ENCODE results near the gene DCDC2. TPM values are rescaled to one million over a fixed set of nuclear protein-coding genes. Genes with fewer than 3 reads are reported as not detected.
"Not testable (repeated sequence)": the region's sequence is repeated elsewhere in the genome, so short reads cannot be mapped to it uniquely, and the experiment has no call there.

DCDC2 gene
- total RNA-seq, 6 experiments from 2014 or later: not detected

- peaks cover 3% of the 10 kb centered on the region for H3K27me3 Mint-ChIP-seq (ENCODE audit: insufficient read depth)
- no peak overlapping the region for H3K4me3 Mint-ChIP-seq
- DNase-seq: no peak
- no peak for TF ChIP-seq CTCF (IDR thresholded peaks at IDR 0.05)
- H3K27ac Mint-ChIP-seq: no peak overlapping the region
- peaks cover 70% of the 10 kb centered on the region for H3K9me3 Mint-ChIP-seq
- H3K4me1 Mint-ChIP-seq (ENCODE audit: low read depth): no peaks in the 10 kb centered on the region
- peaks cover 5% of the 10 kb centered on the region; the same call in 1 of the 2 replicates for H3K36me3 Mint-ChIP-seq (ENCODE audit: low read depth)
These were observed 116.9 kb downstream of the DCDC2 start for GRCh38 chr6:24240943-24241342.

DNA sequence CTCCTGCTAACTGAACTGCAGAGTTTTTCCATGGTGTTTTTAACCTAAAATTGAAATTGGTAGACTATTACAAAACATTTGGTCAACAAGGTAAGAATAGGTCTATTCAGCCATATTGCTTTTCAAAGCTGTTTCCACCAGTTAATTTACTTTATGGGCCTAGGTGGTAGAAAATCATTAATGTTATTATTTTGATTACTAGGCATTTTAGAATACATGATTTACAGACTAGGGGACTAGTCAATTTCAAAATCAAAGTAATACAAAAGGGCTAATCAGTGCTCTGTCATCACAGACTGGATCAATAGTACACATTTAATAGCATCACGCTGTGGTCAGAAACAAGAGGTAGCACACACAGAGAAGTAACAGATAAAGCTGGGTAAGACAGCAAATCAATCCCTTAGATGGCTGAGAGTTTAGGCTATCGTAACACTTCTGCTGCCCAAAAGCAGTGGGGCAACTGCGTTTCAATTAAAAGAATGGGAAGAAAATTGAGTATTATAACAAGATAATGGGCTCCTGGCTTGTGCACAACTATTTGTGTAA lies 117.4 kb downstream of the DCDC2 start:
- no peak for DNase-seq
- TF ChIP-seq CTCF (IDR thresholded peaks at IDR 0.05): no peak
- peaks cover 70% of the 10 kb centered on the region for H3K9me3 Mint-ChIP-seq
- H3K36me3 Mint-ChIP-seq (ENCODE audit: low read depth): peaks cover 2% of the 10 kb centered on the region; the same call in 1 of the 2 replicates
- no peak overlapping the region for H3K4me3 Mint-ChIP-seq
- H3K4me1 Mint-ChIP-seq (ENCODE audit: low read depth): no peaks in the 10 kb centered on the region
- H3K27ac Mint-ChIP-seq: no peak overlapping the region
- peaks cover 3% of the 10 kb centered on the region for H3K27me3 Mint-ChIP-seq (ENCODE audit: insufficient read depth)

DNA sequence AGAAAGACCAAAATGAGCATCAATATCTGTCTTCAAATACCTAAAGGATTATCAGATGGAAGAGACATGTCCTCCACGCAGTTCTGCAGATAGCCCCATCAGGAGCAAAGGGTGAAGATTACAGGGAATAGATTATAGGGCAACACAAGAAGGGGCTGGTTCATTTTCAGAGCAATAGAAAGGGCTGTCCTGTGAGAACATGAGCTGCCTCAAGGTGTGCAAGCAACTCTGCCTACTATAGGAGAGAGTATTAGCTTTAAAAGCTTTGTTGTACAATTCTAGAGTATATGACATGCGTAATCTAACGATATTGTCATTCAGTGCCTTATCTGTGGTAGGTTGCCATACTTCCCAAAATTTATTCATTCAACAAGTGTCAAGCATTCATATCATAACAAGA lies 119.2 kb downstream of the DCDC2 start:
- DNase-seq: no peak
- no peaks in the 10 kb centered on the region for H3K4me1 Mint-ChIP-seq (ENCODE audit: low read depth)
- H3K27me3 Mint-ChIP-seq (ENCODE audit: insufficient read depth): peaks cover 3% of the 10 kb centered on the region
- no peak overlapping the region for H3K27ac Mint-ChIP-seq
- TF ChIP-seq CTCF (IDR thresholded peaks at IDR 0.05): no peak
- H3K36me3 Mint-ChIP-seq (ENCODE audit: low read depth): no peaks in the 10 kb centered on the region; the same call in 1 of the 2 replicates
- no peak overlapping the region for H3K4me3 Mint-ChIP-seq
- H3K9me3 Mint-ChIP-seq: peaks cover 68% of the 10 kb centered on the region

DNA sequence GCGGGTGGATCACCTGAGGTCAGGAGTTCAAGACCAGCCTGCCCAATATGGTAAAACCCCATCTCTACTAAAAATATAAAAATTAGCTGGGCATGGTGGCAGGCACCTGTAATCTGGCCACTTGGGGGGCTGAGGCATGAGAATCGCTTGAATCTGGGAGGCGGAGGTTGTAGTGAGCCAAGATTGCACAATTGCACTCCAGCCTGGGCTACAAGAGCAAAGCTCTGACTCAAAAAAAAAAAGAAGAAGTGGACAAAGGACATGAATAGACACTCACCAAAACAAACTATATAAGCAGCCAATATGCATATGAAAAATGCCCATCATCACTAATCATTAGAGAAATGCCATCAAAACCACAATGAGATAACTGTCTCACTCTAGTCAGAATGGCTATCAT lies 121.1 kb downstream of the DCDC2 start:
- not testable (repeated sequence) for H3K27ac Mint-ChIP-seq; DNase-seq; H3K36me3 Mint-ChIP-seq (ENCODE audit: low read depth); H3K4me1 Mint-ChIP-seq (ENCODE audit: low read depth); H3K27me3 Mint-ChIP-seq (ENCODE audit: insufficient read depth); H3K4me3 Mint-ChIP-seq
- H3K9me3 Mint-ChIP-seq: peaks cover 71% of the 10 kb centered on the region

DNA sequence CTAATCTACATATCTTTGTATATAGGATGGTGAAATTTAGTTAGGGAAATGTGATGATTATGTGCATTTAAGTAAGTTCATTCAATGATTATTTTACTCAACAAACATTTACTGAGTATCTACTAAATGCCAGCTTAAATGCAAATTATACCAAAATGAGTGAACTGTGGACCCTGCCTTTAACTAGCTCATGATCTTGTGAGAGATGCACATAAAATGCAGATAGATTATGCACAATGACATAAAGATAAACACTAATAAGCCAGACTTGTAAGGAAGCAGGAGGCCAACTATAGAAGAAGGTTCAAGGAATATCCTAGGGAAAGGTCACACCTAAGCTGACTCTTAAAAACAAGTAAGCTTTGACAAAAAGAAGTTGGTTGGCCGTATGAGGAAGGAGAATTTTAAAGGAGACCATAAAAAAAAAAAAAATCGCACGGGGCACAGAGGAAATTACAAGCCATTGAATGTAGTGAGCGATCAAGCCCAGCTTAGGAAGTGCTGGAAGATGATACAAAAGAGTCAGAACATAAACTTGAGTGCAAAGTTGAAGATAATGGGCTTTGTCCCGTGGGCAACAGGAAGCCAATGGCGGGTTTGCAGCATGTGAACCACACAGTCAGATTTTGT lies 123.9 kb downstream of the DCDC2 start:
- TF ChIP-seq CTCF (IDR thresholded peaks at IDR 0.05): no peak
- Mint-ChIP-seq H3K4me1 (ENCODE audit: low read depth) (no peaks in the 10 kb centered on the region), H3K9me3 (peaks cover 79% of the 10 kb centered on the region), H3K27me3 (ENCODE audit: insufficient read depth) (peaks cover 3% of the 10 kb centered on the region; the same call in 1 of the 2 replicates), H3K36me3 (ENCODE audit: low read depth) (no peaks in the 10 kb centered on the region; the same call in 1 of the 2 replicates), H3K4me3 (no peak overlapping the region), H3K27ac (no peak overlapping the region)
- no peak for DNase-seq

GRCh38 chr6:24231438-24231977 lies 126.4 kb downstream of the DCDC2 start:
- Mint-ChIP-seq H3K36me3 (ENCODE audit: low read depth) (no peaks in the 10 kb centered on the region; the same call in 1 of the 2 replicates), H3K4me1 (ENCODE audit: low read depth) (no peaks in the 10 kb centered on the region), H3K9me3 (peaks cover 64% of the 10 kb centered on the region), H3K27ac (no peak overlapping the region), H3K27me3 (ENCODE audit: insufficient read depth) (no peaks in the 10 kb centered on the region), H3K4me3 (no peak overlapping the region)
- TF ChIP-seq CTCF (IDR thresholded peaks at IDR 0.05): no peak
- DNase-seq: no peak

Data from HFFc6 (cell line).